ENCODE data around the gene MRPS25.
"Not testable (repeated sequence)": the region's sequence is repeated elsewhere in the genome, so short reads cannot be mapped to it uniquely, and the experiment has no call there.

Gene MRPS25

DNA sequence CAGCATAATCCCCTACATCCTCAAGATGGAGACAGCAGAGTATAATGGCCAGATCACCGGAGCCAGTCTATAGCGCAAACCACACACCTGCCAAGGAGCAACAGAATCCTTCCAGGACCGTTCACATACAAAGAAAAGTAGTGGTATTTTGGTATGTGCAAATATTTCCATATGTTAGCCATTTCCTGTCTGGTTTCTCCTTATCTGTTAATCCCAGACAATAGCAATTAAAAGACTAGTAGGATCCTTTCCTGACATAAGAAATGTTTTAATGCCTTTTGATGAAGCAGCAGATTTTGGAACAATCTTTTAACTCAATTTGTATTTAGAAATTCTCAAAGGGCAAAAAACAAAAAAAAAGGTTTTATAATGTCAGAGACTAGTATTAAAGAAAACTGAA, 22.2 kb downstream of the MRPS25 start:
- FAIRE-seq: no peak

GRCh38 chr3:15041950-15042349, 23.2 kb downstream of the MRPS25 start:
- FAIRE-seq: no peak

GRCh38 chr3:15040844-15041243, 24.3 kb downstream of the MRPS25 start:
- FAIRE-seq: no peak

DNA sequence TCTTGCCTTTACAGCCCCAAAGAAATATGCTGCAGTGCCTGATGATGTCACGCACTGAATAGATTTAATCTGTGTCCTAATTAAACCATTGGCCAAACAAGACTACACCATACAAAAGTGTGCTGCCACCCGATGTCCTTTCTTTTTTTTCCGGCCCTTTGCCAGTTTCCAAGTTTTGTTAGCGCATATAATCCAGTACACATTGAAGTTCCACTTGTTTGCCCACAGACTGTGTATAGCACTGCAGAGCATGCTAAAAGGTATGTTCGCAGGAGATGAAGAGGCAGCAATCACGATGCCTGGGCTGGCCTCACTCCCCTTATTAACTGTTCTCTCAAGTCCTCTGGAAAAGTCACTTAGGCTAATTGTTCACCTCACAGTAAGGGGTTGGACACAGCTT, 26.8 kb downstream of the MRPS25 start:
- FAIRE-seq: no peak

GRCh38 chr3:15033103-15033502, 32.0 kb downstream of the MRPS25 start:
- FAIRE-seq: no peak

GRCh38 chr3:15032650-15033049, 32.5 kb downstream of the MRPS25 start:
- no peak for FAIRE-seq

DNA sequence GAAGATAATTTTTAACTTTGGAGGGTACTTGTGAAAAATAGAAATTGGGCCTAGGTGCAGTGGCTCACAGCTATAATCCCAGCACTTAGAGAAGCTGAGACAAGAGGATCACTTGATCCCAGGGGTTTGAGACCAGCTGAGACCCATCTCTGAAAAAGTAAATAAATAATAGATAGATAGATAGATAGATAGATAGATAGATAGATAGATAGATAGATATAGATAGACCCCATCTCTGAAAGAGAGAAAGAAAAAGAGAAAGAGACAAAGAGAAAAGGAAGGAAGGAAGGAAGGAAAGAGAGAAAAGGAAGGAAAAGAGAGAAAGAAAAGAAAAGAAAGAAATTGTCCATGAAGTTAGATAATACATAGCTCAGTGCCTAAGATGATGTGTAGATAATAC, 35.5 kb downstream of the MRPS25 start:
- no peak for FAIRE-seq

DNA sequence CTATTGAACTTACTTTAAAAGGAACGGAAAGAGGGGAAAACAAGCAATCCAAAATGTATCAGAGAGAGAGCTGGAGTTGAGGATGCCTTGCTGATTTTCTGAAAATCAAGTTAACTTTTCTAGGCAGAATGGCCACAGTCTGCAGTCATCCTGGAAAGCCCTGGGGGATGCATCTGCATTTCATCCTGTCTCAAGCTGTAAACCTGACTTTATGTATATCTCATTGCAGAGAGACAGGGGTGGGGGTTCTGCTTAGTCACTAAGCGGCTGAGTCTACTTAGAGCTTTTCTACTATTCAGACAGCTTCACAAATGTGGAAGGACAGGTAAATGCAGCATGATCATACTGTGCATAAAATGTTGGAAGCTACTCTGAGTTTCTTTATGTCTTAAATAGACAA, 41.4 kb downstream of the MRPS25 start:
- FAIRE-seq: no peak

DNA sequence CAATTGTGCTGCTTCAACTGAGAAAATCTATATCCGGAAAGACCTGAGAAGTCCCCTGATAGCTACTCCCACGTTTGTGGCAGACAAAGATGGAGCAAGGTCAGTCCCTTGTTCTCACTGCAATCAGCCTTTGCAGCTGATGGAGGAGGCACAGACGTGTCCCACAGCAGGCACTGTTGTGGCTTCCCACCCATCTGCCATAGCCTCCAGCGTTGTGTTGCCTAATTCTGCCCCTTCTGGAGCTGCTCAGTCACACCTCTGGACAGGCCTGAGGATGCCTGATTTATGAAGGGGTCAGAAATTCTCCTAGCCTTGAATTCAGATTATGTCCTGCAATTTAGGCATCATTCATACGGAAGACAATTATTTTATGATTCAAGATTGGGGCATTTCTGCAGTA, 41.9 kb downstream of the MRPS25 start:
- FAIRE-seq: no peak

- no peak for FAIRE-seq
Measured at GRCh38 chr3:15017191-15017590, 47.9 kb downstream of the MRPS25 start.

DNA sequence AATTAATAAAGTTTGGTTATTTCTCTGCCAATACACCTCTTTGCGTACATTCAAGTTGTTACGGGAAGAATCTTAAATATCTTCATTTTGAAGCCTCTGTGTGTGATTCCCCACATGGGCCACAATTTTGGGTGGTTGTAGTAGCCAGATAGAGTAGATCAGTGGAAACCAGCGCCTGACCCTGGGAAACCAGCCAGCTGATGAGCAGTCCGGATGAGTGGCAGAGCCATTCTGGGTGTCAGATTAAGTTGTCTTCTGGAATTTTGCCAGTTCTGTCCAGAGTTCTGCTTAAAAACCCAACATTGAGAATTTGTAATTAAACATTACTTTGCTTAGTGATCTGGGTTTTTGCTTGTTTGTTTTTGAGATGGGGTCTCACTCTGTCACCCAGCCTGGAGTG, 49.7 kb downstream of the MRPS25 start:
- FAIRE-seq: no peak

DNA sequence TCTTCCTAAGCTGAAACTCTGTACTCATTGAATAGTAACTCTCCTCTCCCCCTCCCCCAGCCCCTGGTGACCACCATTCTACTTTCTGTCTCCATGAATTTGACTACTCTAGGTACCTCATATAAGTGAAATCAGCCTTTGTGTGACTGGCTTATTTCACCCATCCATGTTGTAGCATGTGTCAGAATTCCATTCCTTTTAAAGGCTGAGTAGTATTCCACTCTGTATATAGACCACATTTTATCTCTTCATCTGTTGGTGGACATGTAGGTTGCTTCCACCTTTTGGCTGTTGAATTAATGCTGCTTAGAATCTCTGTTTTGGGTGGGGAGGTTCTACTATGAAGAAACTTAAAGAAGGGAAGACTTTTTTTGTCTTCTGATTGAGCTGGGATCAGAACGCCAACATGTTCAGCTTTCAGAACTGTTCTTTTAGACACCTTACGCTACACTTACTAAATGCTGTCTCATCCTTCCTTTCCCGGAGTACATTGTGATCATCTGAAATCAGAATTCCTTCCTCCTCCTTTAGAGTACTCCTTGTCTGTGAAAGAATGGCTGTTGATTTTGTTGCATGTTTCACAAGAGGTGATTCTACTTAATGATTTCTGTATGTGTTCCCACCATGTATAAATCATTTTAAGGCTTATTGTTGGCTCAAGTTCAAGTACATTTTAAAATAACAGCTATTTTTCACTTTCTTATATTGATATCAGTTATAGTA, 50.3 kb downstream of the MRPS25 start:
- FAIRE-seq: no peak

DNA sequence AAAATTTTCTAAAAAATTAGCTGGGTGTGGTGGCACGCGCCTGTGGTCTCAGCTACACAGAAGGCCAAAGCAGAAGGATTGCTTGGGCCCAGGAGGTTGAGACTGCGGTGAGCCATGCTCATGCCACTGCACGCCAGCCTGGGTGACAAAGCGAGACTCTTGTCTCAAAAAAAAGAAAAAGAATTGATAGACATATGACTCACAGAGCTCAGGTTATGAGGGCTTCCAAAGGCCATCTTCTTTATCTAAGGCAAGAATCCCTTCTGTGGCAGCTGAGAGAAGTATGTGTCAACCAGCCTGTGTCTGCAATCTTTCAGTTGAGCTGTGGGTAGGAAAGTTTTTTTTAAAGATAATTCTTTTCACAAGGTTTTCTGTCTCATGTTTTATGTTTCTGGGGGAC, 53.9 kb downstream of the MRPS25 start:
- no peak for FAIRE-seq

DNA sequence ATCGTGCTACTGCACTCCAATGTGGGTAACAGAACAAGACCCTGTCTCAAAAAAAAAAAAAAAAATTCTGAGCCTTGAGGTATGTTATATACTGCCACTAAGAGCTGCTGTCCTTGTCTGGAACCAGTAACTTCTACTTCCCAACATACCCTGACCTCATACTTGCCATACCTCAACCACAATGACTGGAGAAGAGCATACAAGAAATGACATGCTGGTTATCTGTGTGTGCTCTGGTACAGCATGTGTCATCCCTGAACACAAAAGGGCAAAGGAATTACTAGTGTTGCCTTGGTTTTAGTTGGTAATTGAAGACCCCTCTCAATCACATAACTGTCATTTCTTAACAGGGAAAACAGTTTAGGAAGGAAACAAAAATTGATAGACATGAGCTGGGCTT, 54.5 kb downstream of the MRPS25 start:
- no peak for FAIRE-seq

DNA sequence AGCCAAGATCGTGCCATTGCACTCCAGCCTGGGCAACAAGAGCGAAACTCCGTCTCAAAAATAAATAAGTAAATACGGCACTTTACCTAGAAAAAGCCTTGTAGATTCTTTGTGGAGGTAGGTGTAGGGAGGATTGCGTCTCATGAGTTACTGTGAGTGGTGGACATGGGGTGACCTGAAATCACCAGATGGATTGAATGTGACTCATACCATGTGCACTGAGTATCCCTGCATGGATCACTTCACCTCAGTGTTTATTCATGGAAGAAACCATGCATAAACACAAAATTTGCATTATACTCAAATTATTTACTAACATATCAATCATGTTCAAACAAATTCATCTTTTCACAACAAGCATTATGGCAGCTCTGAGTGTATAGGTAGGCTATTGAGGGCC, 55.9 kb downstream of the MRPS25 start:
- FAIRE-seq: no peak

DNA sequence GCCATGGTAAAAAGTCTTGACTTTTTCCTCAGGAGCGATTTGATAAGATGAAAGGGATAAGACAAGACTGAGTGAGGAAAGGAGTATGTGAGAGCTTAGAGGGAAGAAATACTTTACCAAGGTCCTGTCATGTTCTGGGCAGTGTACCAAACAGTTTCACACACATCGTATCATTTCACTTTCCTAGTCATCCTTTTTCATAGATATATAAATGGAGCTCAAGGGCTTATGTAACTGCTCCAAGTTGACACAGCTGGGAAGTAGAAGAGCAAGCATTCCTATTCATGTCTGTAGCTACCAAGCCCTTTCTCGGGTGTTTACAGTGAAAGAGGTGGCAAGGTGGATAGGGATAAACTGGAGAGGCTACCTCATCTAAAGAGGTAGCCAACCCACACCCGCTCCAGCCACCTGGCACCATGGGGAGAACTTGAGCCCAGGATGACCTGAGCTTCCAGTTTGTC, 57.4 kb downstream of the MRPS25 start:
- FAIRE-seq: no peak

- FAIRE-seq: not testable (repeated sequence)
Measured at GRCh38 chr3:14999182-14999581, 65.9 kb downstream of the MRPS25 start.

Measured in A204.1 (cell line).